Stomach smooth muscle (tissue), 2 donors: Measurements from ENCODE around the gene SPSB1.
"Not testable (repeated sequence)": the region's sequence is repeated elsewhere in the genome, so short reads cannot be mapped to it uniquely, and the experiment has no call there.

Source experiments
- H3K27ac ChIP-seq: one replicate; pipeline ENCODE4 v1.7.0; 2013; ENCODE audit warnings: mild to moderate bottlenecking, low read length, inconsistent platforms
- H3K27me3 ChIP-seq, 2 donors: one replicate each; pipeline ENCODE4 v1.7.0; 2013; ENCODE audit warnings: low read length in 2 of 2; ENCODE audit not compliant: insufficient read depth in 2 of 2, control insufficient read depth in 1 of 2
- H3K36me3 ChIP-seq, 2 donors: one replicate each; pipeline ENCODE4 v1.7.0; 2013; ENCODE audit warnings: low read length in 2 of 2; ENCODE audit not compliant: control insufficient read depth in 2 of 2, insufficient read depth in 2 of 2
- H3K4me1 ChIP-seq: one replicate; pipeline ENCODE4 v1.7.0; 2013; ENCODE audit warnings: low read length; ENCODE audit not compliant: control insufficient read depth, insufficient read depth
- H3K4me3 ChIP-seq, 2 donors: one replicate each; pipeline ENCODE4 v1.7.0; 2013; ENCODE audit warnings: low read length in 2 of 2
- H3K9ac ChIP-seq, 2 donors: one replicate each; pipeline ENCODE4 v1.7.0; 2013; ENCODE audit warnings: low read length in 2 of 2, mild to moderate bottlenecking in 1 of 2
- H3K9me3 ChIP-seq, 2 donors: one replicate each; pipeline ENCODE4 v1.7.0; 2013; ENCODE audit warnings: low read length in 2 of 2; ENCODE audit not compliant: control insufficient read depth in 2 of 2
- donor health status: healthy.
- donor health status: Pancreatic carcinoma.

The SPSB1 gene

GRCh38 chr1:9384751-9385245 is 92.1 kb downstream of the SPSB1 start:
- peaks cover 33% of the 10 kb centered on the region for H3K4me1 ChIP-seq
- H3K9ac ChIP-seq: no peak overlapping the region
- H3K4me3 ChIP-seq: peak overlapping the region in 1 of 2 donors; percentile 22
- H3K27ac ChIP-seq: peak overlapping the region; percentile 55
- H3K27me3 ChIP-seq: no peaks in the 10 kb centered on the region
- no peaks in the 10 kb centered on the region for H3K36me3 ChIP-seq
- no peaks in the 10 kb centered on the region for H3K9me3 ChIP-seq

- H3K4me1 ChIP-seq: peaks cover 33% of the 10 kb centered on the region
- H3K4me3 ChIP-seq, H3K36me3 ChIP-seq, H3K9ac ChIP-seq, H3K27me3 ChIP-seq, H3K27ac ChIP-seq, H3K9me3 ChIP-seq: not testable (repeated sequence)
These were observed 92.7 kb downstream of the SPSB1 start for GRCh38 chr1:9385392-9385791.

- H3K4me1 ChIP-seq: peaks cover 33% of the 10 kb centered on the region
- no peak overlapping the region for H3K27ac ChIP-seq
- H3K9ac ChIP-seq: no peak overlapping the region
These were observed 93.3 kb downstream of the SPSB1 start for GRCh38 chr1:9385801-9386573.

GRCh38 chr1:9388335-9389180 is 95.9 kb downstream of the SPSB1 start:
- Histone ChIP-seq H3K4me1 (peaks cover 30% of the 10 kb centered on the region), H3K9ac (no peak overlapping the region), H3K27me3 (no peaks in the 10 kb centered on the region), H3K4me3 (no peak overlapping the region), H3K27ac (peak overlapping the region; percentile 11), H3K36me3 (no peaks in the 10 kb centered on the region), H3K9me3 (no peaks in the 10 kb centered on the region)

More at GRCh38 chr1:9385801-9386573, 93.3 kb downstream of the SPSB1 start:
- Histone ChIP-seq H3K36me3 (no peaks in the 10 kb centered on the region), H3K9me3 (no peaks in the 10 kb centered on the region), H3K4me3 (no peak overlapping the region), H3K27me3 (no peaks in the 10 kb centered on the region)

GRCh38 chr1:9389968-9390367 is 97.3 kb downstream of the SPSB1 start:
- Histone ChIP-seq H3K9me3 (peaks cover 0 to 7% of the 10 kb centered on the region in 2 donors), H3K36me3 (no peaks in the 10 kb centered on the region), H3K9ac (no peak overlapping the region), H3K27ac (no peak overlapping the region), H3K4me1 (peaks cover 19% of the 10 kb centered on the region), H3K27me3 (no peaks in the 10 kb centered on the region), H3K4me3 (no peak overlapping the region)

- no peaks in the 10 kb centered on the region for H3K27me3 ChIP-seq
- no peak overlapping the region for H3K9ac ChIP-seq
- H3K27ac ChIP-seq: no peak overlapping the region
- H3K4me1 ChIP-seq: peaks cover 10% of the 10 kb centered on the region
- no peaks in the 10 kb centered on the region for H3K36me3 ChIP-seq
- H3K4me3 ChIP-seq: no peak overlapping the region
- peaks cover 0 to 10% of the 10 kb centered on the region in 2 donors for H3K9me3 ChIP-seq
These were observed 98.9 kb downstream of the SPSB1 start for GRCh38 chr1:9391620-9392019.

GRCh38 chr1:9394010-9394409 is 101.3 kb downstream of the SPSB1 start:
- H3K27me3 ChIP-seq: no peaks in the 10 kb centered on the region
- H3K4me3 ChIP-seq: no peak overlapping the region
- peaks cover 4% of the 10 kb centered on the region for H3K4me1 ChIP-seq
- H3K27ac ChIP-seq: no peak overlapping the region
- no peak overlapping the region for H3K9ac ChIP-seq
- H3K36me3 ChIP-seq: no peaks in the 10 kb centered on the region
- peaks cover 0 to 10% of the 10 kb centered on the region in 2 donors for H3K9me3 ChIP-seq

- H3K9me3 ChIP-seq: peaks cover 0 to 10% of the 10 kb centered on the region in 2 donors
These were observed 102.3 kb downstream of the SPSB1 start for GRCh38 chr1:9395018-9395417.

GRCh38 chr1:9397047-9397446 is 104.4 kb downstream of the SPSB1 start:
- Histone ChIP-seq H3K9me3 (peaks cover 0 to 10% of the 10 kb centered on the region in 2 donors), H3K27ac (no peak overlapping the region), H3K4me3 (no peak overlapping the region), H3K9ac (no peak overlapping the region), H3K27me3 (no peaks in the 10 kb centered on the region), H3K36me3 (no peaks in the 10 kb centered on the region), H3K4me1 (peaks cover 20% of the 10 kb centered on the region)

More at GRCh38 chr1:9395018-9395417, 102.3 kb downstream of the SPSB1 start:
- Histone ChIP-seq H3K27ac (no peak overlapping the region), H3K27me3 (no peaks in the 10 kb centered on the region), H3K36me3 (no peaks in the 10 kb centered on the region), H3K4me3 (no peak overlapping the region), H3K9ac (no peak overlapping the region), H3K4me1 (peaks cover 10% of the 10 kb centered on the region)

- Histone ChIP-seq H3K27ac (no peak overlapping the region), H3K4me3 (no peak overlapping the region), H3K9ac (no peak overlapping the region), H3K9me3 (peaks cover 0 to 10% of the 10 kb centered on the region in 2 donors), H3K27me3 (no peaks in the 10 kb centered on the region), H3K4me1 (peaks cover 20% of the 10 kb centered on the region), H3K36me3 (no peaks in the 10 kb centered on the region)
These were observed 105.4 kb downstream of the SPSB1 start for GRCh38 chr1:9397997-9398526.
